ENCODE results near the gene MEST. TPM values are rescaled to one million over a fixed set of nuclear protein-coding genes. Genes with fewer than 3 reads are reported as not detected.

Gene MEST
- total and polyA plus RNA-seq, 2 of the 13 experiments (the other 11 are each of a cell fraction or from before 2014, with no cell fraction given) = 49.5 to 54.6 TPM

DNA sequence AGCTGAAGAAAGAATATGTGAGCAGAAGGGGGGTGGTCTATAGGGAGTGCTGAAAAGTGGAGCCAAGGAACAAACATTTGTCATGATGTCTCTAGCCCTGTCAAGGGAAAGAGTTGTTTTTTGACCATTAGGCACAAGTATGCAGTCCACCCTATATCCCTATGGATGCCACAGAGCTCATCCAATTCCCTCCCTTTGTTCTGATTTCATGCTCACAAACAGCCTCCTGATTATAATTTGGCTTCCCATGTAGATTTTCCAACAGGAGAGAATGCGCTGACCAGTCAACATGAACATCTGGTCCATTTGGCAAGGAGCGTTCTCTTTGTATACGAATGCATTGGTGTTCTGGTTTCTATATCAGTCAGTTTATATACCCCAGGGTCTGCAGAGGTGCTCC lies 38.9 kb upstream of the MEST start (continued):
- TF ChIP-seq ZNF646 (CRISPR knock-in tag; IDR thresholded peaks at IDR 0.05) (no peak), ZNF12 (CRISPR knock-in tag; IDR thresholded peaks at IDR 0.05) (no peak), ATF2 (CRISPR knock-in tag; IDR thresholded peaks at IDR 0.05) (no peak), ZMYM2 (CRISPR knock-in tag; IDR thresholded peaks at IDR 0.05) (no peak), GMEB2 (CRISPR knock-in tag; IDR thresholded peaks at IDR 0.05; ENCODE audit: low read depth) (no peak), FOXM1 (CRISPR knock-in tag; IDR thresholded peaks at IDR 0.05) (no peak)
